Measurements from ENCODE around the gene FMR1NB. TPM values are rescaled to one million over a fixed set of nuclear protein-coding genes. Genes with fewer than 3 reads are reported as not detected.
A peak's percentile ranks its signal among the peaks of the same experiment; 100 is the strongest.

FMR1NB gene
- total RNA-seq (2014; rRNA removed): not detected in 2 replicates
- Bru-seq, nascent RNA: percentile 5 among the genes with signal in this experiment
- percentile 11 among the genes with signal in this experiment for BruChase-seq, experiment 1, labeled RNA remaining after a 6-hour chase
- BruChase-seq, experiment 2, labeled RNA remaining after a 2-hour chase: percentile 24 among the genes with signal in this experiment
- long read RNA-seq: 0 reads

DNA sequence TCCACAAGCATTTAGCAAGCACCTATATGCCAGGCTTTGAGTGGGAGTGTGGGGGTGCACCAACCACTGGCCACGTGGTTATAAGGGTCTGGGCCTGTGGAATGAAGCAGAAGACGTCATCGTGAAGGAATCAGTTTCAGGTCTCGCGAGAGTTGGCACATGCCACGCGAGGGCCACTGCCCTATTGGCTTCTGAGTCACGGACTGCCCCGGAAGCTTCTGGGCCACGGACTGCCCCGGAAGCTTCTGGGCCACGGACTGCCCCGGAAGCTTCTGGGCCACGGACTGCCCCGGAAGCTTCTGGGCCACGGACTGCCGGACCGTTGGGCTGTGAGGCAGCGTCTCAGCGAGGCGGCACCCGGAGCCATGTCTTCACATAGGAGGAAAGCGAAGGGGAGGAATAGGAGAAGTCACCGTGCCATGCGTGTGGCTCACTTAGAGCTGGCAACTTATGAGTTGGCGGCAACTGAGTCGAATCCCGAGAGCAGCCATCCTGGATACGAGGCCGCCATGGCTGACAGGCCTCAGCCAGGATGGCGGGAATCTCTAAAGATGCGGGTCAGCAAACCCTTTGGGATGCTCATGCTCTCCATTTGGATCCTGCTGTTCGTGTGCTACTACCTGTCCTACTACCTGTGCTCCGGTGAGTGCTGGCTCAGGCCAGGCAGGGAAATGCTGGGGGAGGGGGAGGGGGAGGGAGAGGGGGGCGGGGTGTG, at the start of gene FMR1NB:
FMR1NB (plus strand) TSS at position 300 of the 715 bp plus-strand sequence; CDS start at position 366, 66 bp downstream.
- no peaks in the 10 kb centered on the region for H3K9me2 ChIP-seq (replicated peaks; ENCODE audit: low read length)
- no peaks in the 10 kb centered on the region for H4K20me1 ChIP-seq (ENCODE audit: low read length)
- DNase-seq (no peak), ATAC-seq (no peak)
- no peak within 1 kb of the TSS for H3K27ac ChIP-seq (ENCODE audit: low read length)
- no peaks in the 10 kb centered on the region for H3K4me1 ChIP-seq (ENCODE audit: insufficient read depth, low read length)
- no peak within 1 kb of the TSS for H3K4me3 ChIP-seq (ENCODE audit: low read length)
- POLR2A ChIA-PET (ENCODE audit: unreplicated experiment): no interaction called here
- TF ChIP-seq EZH2phosphoT487 (IDR thresholded peaks at IDR 0.05; ENCODE audit: borderline replicate concordance, low read length): no peak
- TF ChIP-seq, protein P1, sequence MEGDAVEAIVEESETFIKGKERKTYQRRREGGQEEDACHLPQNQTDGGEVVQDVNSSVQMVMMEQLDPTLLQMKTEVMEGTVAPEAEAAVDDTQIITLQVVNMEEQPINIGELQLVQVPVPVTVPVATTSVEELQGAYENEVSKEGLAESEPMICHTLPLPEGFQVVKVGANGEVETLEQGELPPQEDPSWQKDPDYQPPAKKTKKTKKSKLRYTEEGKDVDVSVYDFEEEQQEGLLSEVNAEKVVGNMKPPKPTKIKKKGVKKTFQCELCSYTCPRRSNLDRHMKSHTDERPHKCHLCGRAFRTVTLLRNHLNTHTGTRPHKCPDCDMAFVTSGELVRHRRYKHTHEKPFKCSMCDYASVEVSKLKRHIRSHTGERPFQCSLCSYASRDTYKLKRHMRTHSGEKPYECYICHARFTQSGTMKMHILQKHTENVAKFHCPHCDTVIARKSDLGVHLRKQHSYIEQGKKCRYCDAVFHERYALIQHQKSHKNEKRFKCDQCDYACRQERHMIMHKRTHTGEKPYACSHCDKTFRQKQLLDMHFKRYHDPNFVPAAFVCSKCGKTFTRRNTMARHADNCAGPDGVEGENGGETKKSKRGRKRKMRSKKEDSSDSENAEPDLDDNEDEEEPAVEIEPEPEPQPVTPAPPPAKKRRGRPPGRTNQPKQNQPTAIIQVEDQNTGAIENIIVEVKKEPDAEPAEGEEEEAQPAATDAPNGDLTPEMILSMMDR (conservative IDR thresholded peaks at IDR 0.05; ENCODE audit: low read depth, low read length): no peak
- TF ChIP-seq EZH2 (IDR thresholded peaks at IDR 0.05; ENCODE audit: low read length, unreplicated experiment): no peak
- no peak within 1 kb of the TSS for H2AFZ ChIP-seq (ENCODE audit: low read length)
- intact Hi-C loops (cut with micrococcal nuclease): no loop called here
- no peaks in the 10 kb centered on the region for H3F3A ChIP-seq (ENCODE audit: low read length, unreplicated experiment)
- CTCF ChIA-PET: no interaction called here
- no peaks in the 10 kb centered on the region for H3K27me3 ChIP-seq (ENCODE audit: low read length)
- H3K36me3 ChIP-seq (ENCODE audit: low read depth, low read length): no peaks in the 10 kb centered on the region
- no TSS peak for BruUV-seq (replicated peaks)
- no peaks in the 10 kb centered on the region for H3K9me3 ChIP-seq (ENCODE audit: low read length)
- H3K79me2 ChIP-seq (ENCODE audit: low read length): no peaks in the 10 kb centered on the region
- H3K4me2 ChIP-seq (ENCODE audit: low read length): no peak within 1 kb of the TSS
- H3K9ac ChIP-seq (ENCODE audit: low read length): no peak within 1 kb of the TSS

- Histone ChIP-seq H3F3A (ENCODE audit: low read length, unreplicated experiment) (no peaks in the 10 kb centered on the region), H3K9ac (ENCODE audit: low read length) (no peak overlapping the region), H3K9me3 (ENCODE audit: low read length) (no peaks in the 10 kb centered on the region), H3K79me2 (ENCODE audit: low read length) (no peaks in the 10 kb centered on the region), H3K4me1 (ENCODE audit: insufficient read depth, low read length) (no peaks in the 10 kb centered on the region), H3K4me2 (ENCODE audit: low read length) (no peak overlapping the region), H3K4me3 (ENCODE audit: low read length) (no peak overlapping the region), H3K36me3 (ENCODE audit: low read depth, low read length) (peaks cover 17% of the 10 kb centered on the region), H3K9me2 (replicated peaks; ENCODE audit: low read length) (no peaks in the 10 kb centered on the region), H3K27ac (ENCODE audit: low read length) (no peak overlapping the region), H4K20me1 (ENCODE audit: low read length) (no peaks in the 10 kb centered on the region), H3K27me3 (ENCODE audit: low read length) (no peaks in the 10 kb centered on the region), H2AFZ (ENCODE audit: low read length) (no peak overlapping the region)
- no peak for TF ChIP-seq EZH2 (IDR thresholded peaks at IDR 0.05; ENCODE audit: low read length, unreplicated experiment)
- TF ChIP-seq, protein P1 (conservative IDR thresholded peaks at IDR 0.05; ENCODE audit: low read depth, low read length): no peak
- DNase-seq (no peak), ATAC-seq (no peak)
- no TSS peak for BruUV-seq (replicated peaks)
- ChIA-PET POLR2A (ENCODE audit: unreplicated experiment) (no interaction called here), CTCF (no interaction called here)
- intact Hi-C loops (cut with micrococcal nuclease): no loop called here
Observed at GRCh38 chrX:147933815-147934214, 47.3 kb upstream of the FMR1NB start.

GRCh38 chrX:147935156-147935758, 45.9 kb upstream of the FMR1NB start:
- no peaks in the 10 kb centered on the region for H3K9me3 ChIP-seq (ENCODE audit: low read length)
- no peak overlapping the region for H3K4me2 ChIP-seq (ENCODE audit: low read length)
- no peak overlapping the region for H3K9ac ChIP-seq (ENCODE audit: low read length)
- no TSS peak for BruUV-seq (replicated peaks)
- H3K36me3 ChIP-seq (ENCODE audit: low read depth, low read length): peaks cover 17% of the 10 kb centered on the region
- no peaks in the 10 kb centered on the region for H3K9me2 ChIP-seq (replicated peaks; ENCODE audit: low read length)
- no peak overlapping the region for H3K27ac ChIP-seq (ENCODE audit: low read length)
- ATAC-seq: no peak
- no peaks in the 10 kb centered on the region for H3K4me1 ChIP-seq (ENCODE audit: insufficient read depth, low read length)
- intact Hi-C loops (cut with micrococcal nuclease): no loop called here
- no peaks in the 10 kb centered on the region for H3K79me2 ChIP-seq (ENCODE audit: low read length)
- no peaks in the 10 kb centered on the region for H3F3A ChIP-seq (ENCODE audit: low read length, unreplicated experiment)
- ChIA-PET POLR2A (ENCODE audit: unreplicated experiment) (no interaction called here), CTCF (no interaction called here)
- TF ChIP-seq EZH2 (IDR thresholded peaks at IDR 0.05; ENCODE audit: low read length, unreplicated experiment) (no peak), EZH2phosphoT487 (IDR thresholded peaks at IDR 0.05; ENCODE audit: borderline replicate concordance, low read length) (no peak)
- TF ChIP-seq, protein P1 (conservative IDR thresholded peaks at IDR 0.05; ENCODE audit: low read depth, low read length): no peak
- no peak overlapping the region for H3K4me3 ChIP-seq (ENCODE audit: low read length)
- H3K27me3 ChIP-seq (ENCODE audit: low read length): no peaks in the 10 kb centered on the region
- H2AFZ ChIP-seq (ENCODE audit: low read length): no peak overlapping the region
- no peak for DNase-seq
- H4K20me1 ChIP-seq (ENCODE audit: low read length): no peaks in the 10 kb centered on the region

All from PC-3 (cell line).